Pons (tissue), 1 donor: ENCODE data around the gene DCX.
A peak's percentile ranks its signal among the peaks of the same experiment; 100 is the strongest.
"Not testable (repeated sequence)": the region's sequence is repeated elsewhere in the genome, so short reads cannot be mapped to it uniquely, and the experiment has no call there.

ENCODE experiments used
- DNase-seq: peaks from one replicate; pipeline ENCODE4 v3.0.0-alpha.2; 2016; ENCODE audit warnings: low spot score

The DCX gene

DNA sequence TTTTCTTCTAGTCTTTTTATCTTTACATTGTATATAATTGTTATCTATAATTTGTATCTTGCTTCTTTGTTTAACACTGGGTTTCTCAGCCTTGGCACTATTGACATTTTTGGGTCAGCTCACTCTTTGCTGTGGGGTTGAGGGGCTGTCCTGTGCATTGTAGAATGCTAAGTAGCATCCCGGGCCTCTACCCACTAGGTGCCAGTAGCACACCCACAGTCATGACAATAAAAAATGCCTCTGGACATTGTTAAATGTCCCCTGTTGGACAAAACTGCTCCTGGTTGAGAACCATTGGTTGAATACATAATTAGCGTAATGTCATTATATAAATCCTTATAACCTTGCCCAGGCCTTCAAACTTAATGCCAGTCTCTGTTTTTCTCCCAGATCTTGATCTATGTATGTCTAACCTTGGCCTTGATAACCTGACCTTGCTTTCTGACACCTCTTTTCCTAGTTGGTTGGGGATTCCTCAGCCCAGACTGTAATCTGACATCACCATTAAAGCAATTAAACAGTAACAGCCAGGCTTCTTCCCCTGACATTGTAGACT is 46.1 kb downstream of the DCX start:
- DNase-seq: no peak

DNA sequence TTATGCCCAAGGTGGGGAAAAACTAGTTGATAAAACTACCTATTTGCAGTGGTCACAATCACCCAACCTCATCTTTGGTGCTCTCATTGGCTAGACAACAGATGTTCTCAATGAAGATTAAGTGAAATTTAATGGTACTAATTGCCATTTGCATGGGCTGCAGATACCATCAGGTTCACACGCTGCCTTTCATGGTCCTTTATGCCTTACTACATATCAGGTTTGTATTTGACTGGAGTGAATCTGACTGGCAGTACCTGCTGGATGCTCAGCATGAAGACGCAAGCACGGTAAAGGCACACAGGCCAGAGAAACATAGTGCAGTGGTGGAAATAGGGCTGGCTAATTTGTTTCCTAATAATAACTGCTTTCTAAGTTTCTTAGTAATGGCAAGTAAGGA is 48.3 kb downstream of the DCX start:
- DNase-seq: no peak

DNA sequence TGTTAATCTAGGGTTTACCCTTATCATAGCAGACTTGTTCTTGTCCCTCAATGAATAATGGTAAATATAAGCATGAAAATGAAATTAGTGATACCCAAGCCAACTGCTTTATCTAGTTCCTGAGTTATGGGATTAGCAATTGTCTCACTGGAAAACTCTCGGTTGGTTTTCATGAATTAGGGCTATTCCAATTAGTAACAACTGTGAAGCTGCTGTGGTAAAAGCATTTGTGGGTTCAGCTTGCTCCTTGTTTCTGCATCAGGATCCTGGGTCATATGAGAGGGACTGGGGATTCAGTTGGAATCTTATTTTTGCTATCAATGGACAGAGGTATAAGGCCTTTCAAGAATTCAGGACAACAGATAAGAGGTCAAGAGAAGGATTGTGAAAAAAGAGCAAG is 50.2 kb downstream of the DCX start:
- no peak for DNase-seq

GRCh38 chrX:111360839-111361238 is 51.2 kb downstream of the DCX start:
- DNase-seq: no peak

GRCh38 chrX:111355523-111356115 is 56.4 kb downstream of the DCX start:
- no peak for DNase-seq

GRCh38 chrX:111354496-111354895 is 57.5 kb downstream of the DCX start:
- DNase-seq: no peak

DNA sequence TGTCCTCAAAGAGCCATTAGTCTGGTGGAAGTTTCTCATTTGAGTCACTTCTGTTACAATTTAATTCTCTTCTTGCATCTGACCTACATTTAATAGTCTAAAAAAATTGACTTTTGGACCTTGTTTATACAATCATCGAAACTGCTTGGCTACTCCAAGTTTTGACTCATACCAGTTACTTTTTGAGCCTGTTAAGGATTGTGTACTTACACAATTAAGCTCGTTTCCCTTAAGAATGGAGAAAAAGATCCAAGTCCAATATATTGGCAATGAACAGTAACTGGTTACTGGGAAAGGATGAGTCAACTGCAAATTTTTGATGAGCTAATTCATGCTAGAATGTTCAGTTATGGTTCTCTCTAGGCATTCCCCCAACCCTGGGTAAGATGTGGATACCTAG is 58.2 kb downstream of the DCX start:
- DNase-seq: no peak

GRCh38 chrX:111352424-111352823 is 59.6 kb downstream of the DCX start:
- no peak for DNase-seq

- no peak for DNase-seq
Observed at GRCh38 chrX:111349934-111350333, 62.1 kb downstream of the DCX start.

GRCh38 chrX:111349101-111349500 is 62.9 kb downstream of the DCX start:
- no peak for DNase-seq

DNA sequence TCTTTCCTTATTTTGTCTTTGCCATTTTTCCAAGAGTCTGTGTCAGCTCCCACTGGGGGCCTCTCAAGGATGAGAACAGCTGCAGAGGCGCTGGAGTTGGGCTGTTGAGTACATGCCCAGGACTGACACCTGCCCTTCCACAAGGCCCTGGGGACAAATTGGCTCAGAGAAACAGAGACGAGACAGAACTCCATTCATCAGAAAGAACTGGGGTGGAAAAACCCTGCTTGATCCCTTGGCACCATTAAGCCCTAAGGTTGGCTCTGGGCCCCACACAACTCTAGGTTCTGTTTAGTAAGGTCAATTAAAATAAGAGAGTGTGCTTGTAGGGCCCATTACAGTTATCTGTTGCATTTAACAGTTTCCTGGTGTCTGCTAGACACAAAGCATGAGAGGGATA is 63.6 kb downstream of the DCX start:
- peak; percentile 17 for DNase-seq

DNA sequence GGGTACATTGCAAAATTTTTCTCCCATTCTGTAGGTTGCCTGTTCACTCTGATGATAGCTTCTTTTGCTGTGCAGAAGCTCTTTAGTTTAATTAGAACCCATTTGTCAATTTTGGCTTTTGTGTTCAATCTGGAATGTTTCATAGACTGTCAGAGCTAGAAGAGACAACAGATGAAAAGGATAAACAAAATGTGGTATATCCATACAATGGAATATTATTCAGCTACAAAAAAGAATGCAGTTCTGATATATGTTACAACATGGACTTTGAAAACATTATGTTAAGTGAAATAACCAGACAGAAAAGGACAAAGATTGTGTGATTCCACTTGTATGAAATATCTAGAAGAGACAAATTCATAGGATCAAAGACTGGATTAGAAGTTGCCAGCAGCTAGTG is 65.8 kb downstream of the DCX start:
- not testable (repeated sequence) for DNase-seq

- DNase-seq: no peak
Observed at GRCh38 chrX:111340054-111340453, 71.9 kb downstream of the DCX start.

GRCh38 chrX:111339212-111339611 is 72.8 kb downstream of the DCX start:
- DNase-seq: no peak

DNA sequence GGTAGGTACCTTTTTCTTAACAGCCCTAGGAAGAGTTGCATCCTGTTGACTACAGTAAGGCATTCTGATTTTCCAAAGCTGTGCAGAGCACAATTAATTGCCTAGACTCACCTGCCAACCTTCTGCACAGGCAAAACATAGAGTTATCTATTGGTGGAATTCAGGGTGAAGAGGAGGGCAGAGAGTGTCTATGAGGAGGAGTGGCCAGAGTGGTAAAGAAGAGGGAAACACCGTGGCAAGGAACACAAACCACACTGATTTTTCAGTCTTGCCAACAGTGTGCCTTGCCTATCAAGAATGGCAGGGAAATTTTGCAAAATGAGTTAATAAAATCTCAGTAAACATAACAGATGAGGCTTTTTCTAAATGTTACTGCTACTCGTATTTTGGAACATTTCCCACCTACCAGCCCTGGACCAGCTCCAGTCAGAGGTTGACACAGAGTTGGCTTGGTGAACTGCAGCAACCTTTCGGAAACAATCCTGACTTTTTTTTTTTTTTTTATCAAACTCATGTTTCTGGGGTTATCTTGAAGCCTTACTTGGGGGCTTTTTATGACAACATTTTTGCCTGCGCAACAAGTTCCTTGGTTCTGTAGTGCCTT is 73.8 kb downstream of the DCX start:
- DNase-seq: no peak

DNA sequence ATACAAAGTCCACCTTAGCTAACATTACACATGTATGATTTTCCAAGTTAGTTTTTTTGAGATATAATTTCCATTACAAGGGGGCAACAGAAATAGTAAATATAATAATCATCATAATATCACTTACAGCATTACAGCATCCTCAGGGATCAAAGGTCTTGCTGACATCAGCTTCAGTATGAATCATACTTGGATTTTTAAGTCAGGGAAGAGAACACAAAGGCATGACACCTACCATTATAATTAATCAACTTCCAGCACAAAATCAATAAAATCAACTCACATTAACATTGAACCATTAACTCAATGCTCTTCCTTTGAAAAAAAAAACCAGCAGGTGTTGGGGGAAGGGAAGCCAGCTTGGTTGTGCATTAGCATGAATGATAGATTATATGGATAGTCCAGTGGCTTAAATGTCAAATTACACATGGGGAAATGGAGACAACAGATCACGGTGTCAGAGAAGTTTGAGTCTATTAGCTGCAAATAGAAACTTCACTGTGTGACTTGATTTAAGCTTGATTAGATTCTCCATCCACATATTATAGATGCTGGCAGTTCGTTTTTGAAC is 74.8 kb downstream of the DCX start:
- DNase-seq: no peak

- no peak for DNase-seq
Observed at GRCh38 chrX:111336141-111336540, 75.9 kb downstream of the DCX start.

- no peak for DNase-seq
Observed at GRCh38 chrX:111329370-111329769, 82.6 kb downstream of the DCX start.

- DNase-seq: no peak
Observed at GRCh38 chrX:111328858-111329257, 83.1 kb downstream of the DCX start.

- no peak for DNase-seq
Observed at GRCh38 chrX:111322231-111322855, 89.6 kb downstream of the DCX start.

- DNase-seq: no peak
Observed at GRCh38 chrX:111319451-111319850, 92.5 kb downstream of the DCX start.

- no peak for DNase-seq
Observed at GRCh38 chrX:111318901-111319300, 93.1 kb downstream of the DCX start.

- DNase-seq: no peak
Observed at GRCh38 chrX:111309083-111309482, 102.9 kb downstream of the DCX start.
